GOT3 (cell line): ENCODE data around the gene TCF7L1.
"Not testable (repeated sequence)": the region's sequence is repeated elsewhere in the genome, so short reads cannot be mapped to it uniquely, and the experiment has no call there.

ENCODE experiments used
- DNase-seq: peaks from one replicate; lab custom pipeline; 2025; ENCODE audit warnings: mixed read lengths; lab: John Stamatoyannopoulos, UW

The TCF7L1 gene

GRCh38 chr2:85133751-85134254, 611 bp downstream of the TCF7L1 start:
- no peak for DNase-seq

GRCh38 chr2:85134255-85134895, 1.2 kb downstream of the TCF7L1 start:
- DNase-seq, result no peak

- DNase-seq, result no peak
Observed at GRCh38 chr2:85134896-85135659, 1.9 kb downstream of the TCF7L1 start.

- DNase-seq, result no peak
Observed at GRCh38 chr2:85135660-85135914, 2.4 kb downstream of the TCF7L1 start.

GRCh38 chr2:85137156-85137555, 4.0 kb downstream of the TCF7L1 start:
- DNase-seq, result no peak

- no peak for DNase-seq
Observed at GRCh38 chr2:85143463-85144082, 10.4 kb downstream of the TCF7L1 start.

- no peak for DNase-seq
Observed at GRCh38 chr2:85145116-85145820, 12.1 kb downstream of the TCF7L1 start.

- no peak for DNase-seq
Observed at GRCh38 chr2:85148190-85148589, 15.0 kb downstream of the TCF7L1 start.

GRCh38 chr2:85151026-85151425, 17.8 kb downstream of the TCF7L1 start:
- DNase-seq, result no peak

- no peak for DNase-seq
Observed at GRCh38 chr2:85152895-85153294, 19.7 kb downstream of the TCF7L1 start.

- no peak for DNase-seq
Observed at GRCh38 chr2:85154048-85154753, 21.0 kb downstream of the TCF7L1 start.

GRCh38 chr2:85155082-85155481, 21.9 kb downstream of the TCF7L1 start:
- not testable (repeated sequence) for DNase-seq

- no peak for DNase-seq
Observed at GRCh38 chr2:85156153-85156552, 23.0 kb downstream of the TCF7L1 start.

- no peak for DNase-seq
Observed at GRCh38 chr2:85156619-85157018, 23.4 kb downstream of the TCF7L1 start.

GRCh38 chr2:85157345-85157744, 24.2 kb downstream of the TCF7L1 start:
- no peak for DNase-seq

- DNase-seq, result no peak
Observed at GRCh38 chr2:85158559-85159273, 25.5 kb downstream of the TCF7L1 start.

GRCh38 chr2:85159589-85159988, 26.4 kb downstream of the TCF7L1 start:
- DNase-seq, result no peak

- DNase-seq, result no peak
Observed at GRCh38 chr2:85160966-85161960, 28.1 kb downstream of the TCF7L1 start.

GRCh38 chr2:85162746-85163301, 29.6 kb downstream of the TCF7L1 start:
- DNase-seq, result no peak

GRCh38 chr2:85163675-85164074, 30.5 kb downstream of the TCF7L1 start:
- no peak for DNase-seq
